SK-N-SH (cell line): ENCODE data around the gene TM9SF2.

Source experiments
- POLR2AphosphoS5 ChIP-seq: IDR thresholded peaks from 2 replicates; pipeline ENCODE4 v1.6.1; 2012; ENCODE audit warnings: low read depth, low read length
- RFX5 ChIP-seq: IDR thresholded peaks from 2 replicates; pipeline ENCODE4 v1.6.1; 2012; ENCODE audit warnings: mild to moderate bottlenecking, improper control_type of control experiment, low read length
- YY1 ChIP-seq: IDR thresholded peaks from 2 replicates; pipeline ENCODE4 v1.4.0; 2012; ENCODE audit warnings: low read depth, mild to moderate bottlenecking
- TF ChIP-seq, protein P1 (sequence below): fragments of 200-600 bp; sonication (generic); IDR thresholded peaks from 2 replicates; pipeline ENCODE4 v1.6.1; 2017; ENCODE audit warnings: antibody characterized with exemption, mild to moderate bottlenecking, moderate library complexity
- TF ChIP-seq, protein P2 (sequence below): IDR thresholded peaks from 2 replicates; pipeline ENCODE4 v1.4.0; 2012; ENCODE audit warnings: low read depth

DNA sequence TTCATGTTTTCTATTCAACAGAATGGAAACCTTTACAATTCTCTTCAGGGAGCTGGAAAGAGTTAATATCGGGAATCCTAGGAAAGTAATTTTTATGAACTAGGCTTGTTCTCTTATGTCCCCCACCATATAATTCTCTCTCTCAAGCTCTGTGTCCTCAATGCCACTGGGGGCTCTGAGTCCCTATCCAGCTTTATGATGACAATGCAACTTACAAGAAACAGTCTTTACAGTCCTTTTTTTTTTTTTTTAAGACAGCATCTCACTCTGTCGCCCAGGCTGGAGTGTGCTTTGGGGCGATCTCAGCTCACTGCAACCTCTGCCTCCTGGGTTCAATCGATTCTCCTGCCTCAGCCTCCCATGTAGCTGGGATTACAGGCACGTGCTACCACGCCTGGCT is 31.2 kb upstream of the TM9SF2 start:
- no peak for TF ChIP-seq RFX5
- TF ChIP-seq, protein P1, sequence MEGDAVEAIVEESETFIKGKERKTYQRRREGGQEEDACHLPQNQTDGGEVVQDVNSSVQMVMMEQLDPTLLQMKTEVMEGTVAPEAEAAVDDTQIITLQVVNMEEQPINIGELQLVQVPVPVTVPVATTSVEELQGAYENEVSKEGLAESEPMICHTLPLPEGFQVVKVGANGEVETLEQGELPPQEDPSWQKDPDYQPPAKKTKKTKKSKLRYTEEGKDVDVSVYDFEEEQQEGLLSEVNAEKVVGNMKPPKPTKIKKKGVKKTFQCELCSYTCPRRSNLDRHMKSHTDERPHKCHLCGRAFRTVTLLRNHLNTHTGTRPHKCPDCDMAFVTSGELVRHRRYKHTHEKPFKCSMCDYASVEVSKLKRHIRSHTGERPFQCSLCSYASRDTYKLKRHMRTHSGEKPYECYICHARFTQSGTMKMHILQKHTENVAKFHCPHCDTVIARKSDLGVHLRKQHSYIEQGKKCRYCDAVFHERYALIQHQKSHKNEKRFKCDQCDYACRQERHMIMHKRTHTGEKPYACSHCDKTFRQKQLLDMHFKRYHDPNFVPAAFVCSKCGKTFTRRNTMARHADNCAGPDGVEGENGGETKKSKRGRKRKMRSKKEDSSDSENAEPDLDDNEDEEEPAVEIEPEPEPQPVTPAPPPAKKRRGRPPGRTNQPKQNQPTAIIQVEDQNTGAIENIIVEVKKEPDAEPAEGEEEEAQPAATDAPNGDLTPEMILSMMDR: no peak
- no peak for TF ChIP-seq YY1
- no peak for TF ChIP-seq POLR2AphosphoS5
- TF ChIP-seq, protein P2, sequence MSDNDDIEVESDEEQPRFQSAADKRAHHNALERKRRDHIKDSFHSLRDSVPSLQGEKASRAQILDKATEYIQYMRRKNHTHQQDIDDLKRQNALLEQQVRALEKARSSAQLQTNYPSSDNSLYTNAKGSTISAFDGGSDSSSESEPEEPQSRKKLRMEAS: no peak
